ENCODE data around the gene COX19.
"Not testable (repeated sequence)": the region's sequence is repeated elsewhere in the genome, so short reads cannot be mapped to it uniquely, and the experiment has no call there.

The COX19 gene

GRCh38 chr7:1009747-1010146 lies 34.4 kb upstream of the COX19 start:
- DNase-seq, result no peak

- no peak for DNase-seq
Measured at GRCh38 chr7:1008733-1009363, 33.5 kb upstream of the COX19 start.

- no peak for DNase-seq
Measured at GRCh38 chr7:1007901-1008300, 32.6 kb upstream of the COX19 start.

GRCh38 chr7:1005303-1005702 lies 30.0 kb upstream of the COX19 start:
- DNase-seq, result no peak

GRCh38 chr7:1004018-1004852 lies 28.9 kb upstream of the COX19 start:
- no peak for DNase-seq

GRCh38 chr7:1002445-1002844 lies 27.1 kb upstream of the COX19 start:
- not testable (repeated sequence) for DNase-seq

GRCh38 chr7:1002026-1002425 lies 26.7 kb upstream of the COX19 start:
- not testable (repeated sequence) for DNase-seq

GRCh38 chr7:1001069-1001770 lies 25.9 kb upstream of the COX19 start:
- not testable (repeated sequence) for DNase-seq

- DNase-seq, result no peak
Measured at GRCh38 chr7:999941-1000935, 24.9 kb upstream of the COX19 start.

- no peak for DNase-seq
Measured at GRCh38 chr7:999149-999879, 24.0 kb upstream of the COX19 start.

GRCh38 chr7:997404-998395 lies 22.4 kb upstream of the COX19 start:
- no peak for DNase-seq

- DNase-seq, result no peak
Measured at GRCh38 chr7:996079-996872, 20.9 kb upstream of the COX19 start.

- no peak for DNase-seq
Measured at GRCh38 chr7:995571-995970, 20.2 kb upstream of the COX19 start.

- DNase-seq, result no peak
Measured at GRCh38 chr7:994592-995308, 19.4 kb upstream of the COX19 start.

GRCh38 chr7:992709-993607 lies 17.6 kb upstream of the COX19 start:
- DNase-seq, result peak; percentile 94

- no peak for DNase-seq
Measured at GRCh38 chr7:991729-992656, 16.6 kb upstream of the COX19 start.

Data from activated CD4-positive, alpha-beta T cell treated with anti-CD3 and anti-CD28 coated beads, Interleukin-2, amount 50 U/mL, for 16 hours (primary cell).